Activated naive CD4-positive, alpha-beta T cell treated with anti-CD3 and anti-CD28 coated beads, Interleukin-2, amount 50 U/mL, for 72 hours (primary cell): ENCODE measurements around the gene KANSL1. TPM values are rescaled to one million over a fixed set of nuclear protein-coding genes. Genes with fewer than 3 reads are reported as not detected.

Experiments
- ATAC-seq, 2 donors: fragments of 150-1000 bp; cut with Tn5 transposase; 2 replicates each; pipeline ENCODE4 v1.10.0; 2021; ENCODE audit warnings: mild to moderate bottlenecking in 2 of 2, moderate library complexity in 2 of 2
- DNase-seq, 2 donors: peaks; one replicate each; pipeline ENCODE4 v3.0.0; 2021 to 2022; ENCODE audit warnings: low spot score in 2 of 2
- H3K27ac Mint-ChIP-seq, 2 donors: one replicate each; pipeline ENCODE4 v1.8.0; 2022; ENCODE audit warnings: mild to moderate bottlenecking in 2 of 2, mixed read lengths in 2 of 2
- H3K36me3 Mint-ChIP-seq, 2 donors: one replicate each; pipeline ENCODE4 v1.8.0; 2022; ENCODE audit warnings: mixed read lengths in 2 of 2
- H3K9me3 Mint-ChIP-seq, 2 donors: one replicate each; pipeline ENCODE4 v1.8.0; 2022; ENCODE audit warnings: mixed read lengths in 2 of 2
- total RNA-seq, 2 donors: library from RNA; stranded (reverse); gene quantifications; one replicate each; pipeline ENCODE4 v1.2.3, GENCODE V29; 2022

Gene KANSL1
- total RNA-seq, 2 donors from 2014 or later = 74.7 to 87.3 TPM

GRCh38 chr17:46036491-46036890 is 156.7 kb downstream of the KANSL1 start:
- Mint-ChIP-seq H3K36me3 (peaks cover 7 to 11% of the 10 kb centered on the region in 2 donors), H3K27ac (peak overlapping the region in 1 of 2 donors; percentile 75)

GRCh38 chr17:46035112-46035818 is 158.0 kb downstream of the KANSL1 start:
- peaks cover 6 to 16% of the 10 kb centered on the region in 2 donors for H3K36me3 Mint-ChIP-seq
- peak in 1 of 2 donors; percentile 63 for DNase-seq

More at GRCh38 chr17:46036491-46036890, 156.7 kb downstream of the KANSL1 start:
- no peaks in the 10 kb centered on the region for H3K9me3 Mint-ChIP-seq
- ATAC-seq = no peak
- no peak for DNase-seq

GRCh38 chr17:46033392-46033791 is 159.8 kb downstream of the KANSL1 start:
- Mint-ChIP-seq H3K36me3 (peaks cover 6 to 17% of the 10 kb centered on the region in 2 donors), H3K9me3 (no peaks in the 10 kb centered on the region), H3K27ac (peak overlapping the region in 1 of 2 donors; percentile 37)
- no peak for ATAC-seq
- DNase-seq = no peak

More at GRCh38 chr17:46035112-46035818, 158.0 kb downstream of the KANSL1 start:
- ATAC-seq = peak; percentile 45 to 91
- Mint-ChIP-seq H3K27ac (peak overlapping the region; percentile 44 to 85), H3K9me3 (no peaks in the 10 kb centered on the region)

GRCh38 chr17:46032909-46033308 is 160.3 kb downstream of the KANSL1 start:
- H3K27ac Mint-ChIP-seq = peak overlapping the region in 1 of 2 donors; percentile 37
- ATAC-seq = no peak
- H3K9me3 Mint-ChIP-seq = no peaks in the 10 kb centered on the region

GRCh38 chr17:46031920-46032319 is 161.3 kb downstream of the KANSL1 start:
- H3K9me3 Mint-ChIP-seq = no peaks in the 10 kb centered on the region
- peaks cover 6 to 11% of the 10 kb centered on the region in 2 donors for H3K36me3 Mint-ChIP-seq
- no peak for ATAC-seq

More at GRCh38 chr17:46032909-46033308, 160.3 kb downstream of the KANSL1 start:
- peaks cover 6 to 12% of the 10 kb centered on the region in 2 donors for H3K36me3 Mint-ChIP-seq
- DNase-seq = no peak

GRCh38 chr17:46031440-46031839 is 161.8 kb downstream of the KANSL1 start:
- Mint-ChIP-seq H3K36me3 (peaks cover 6 to 11% of the 10 kb centered on the region in 2 donors), H3K27ac (no peak overlapping the region), H3K9me3 (no peaks in the 10 kb centered on the region)
- DNase-seq = no peak
- ATAC-seq = no peak

More at GRCh38 chr17:46031920-46032319, 161.3 kb downstream of the KANSL1 start:
- H3K27ac Mint-ChIP-seq = peak overlapping the region in 1 of 2 donors; percentile 81
- no peak for DNase-seq

- Mint-ChIP-seq H3K27ac (peak overlapping the region in 1 of 2 donors; percentile 89), H3K9me3 (no peaks in the 10 kb centered on the region), H3K36me3 (peaks cover 6 to 11% of the 10 kb centered on the region in 2 donors)
- no peak for DNase-seq
- ATAC-seq = no peak
These were observed 162.5 kb downstream of the KANSL1 start for GRCh38 chr17:46030752-46031151.

- ATAC-seq (no peak), DNase-seq (no peak)
- peaks cover 3 to 11% of the 10 kb centered on the region in 2 donors for H3K36me3 Mint-ChIP-seq
- H3K9me3 Mint-ChIP-seq = no peaks in the 10 kb centered on the region
- H3K27ac Mint-ChIP-seq = peak overlapping the region in 1 of 2 donors; percentile 19
These were observed 163.6 kb downstream of the KANSL1 start for GRCh38 chr17:46029627-46030026.

GRCh38 chr17:46028981-46029565 is 164.2 kb downstream of the KANSL1 start:
- DNase-seq (no peak), ATAC-seq (no peak)
- no peaks in the 10 kb centered on the region for H3K9me3 Mint-ChIP-seq
- peak overlapping the region; percentile 1 to 19 for H3K27ac Mint-ChIP-seq
- peaks cover 0 to 11% of the 10 kb centered on the region in 2 donors for H3K36me3 Mint-ChIP-seq

GRCh38 chr17:46028374-46028773 is 164.9 kb downstream of the KANSL1 start:
- DNase-seq (no peak), ATAC-seq (no peak)
- H3K36me3 Mint-ChIP-seq = peaks cover 0 to 11% of the 10 kb centered on the region in 2 donors
- peak overlapping the region; percentile 7 to 19 for H3K27ac Mint-ChIP-seq
- no peaks in the 10 kb centered on the region for H3K9me3 Mint-ChIP-seq

GRCh38 chr17:46027976-46028325 is 165.3 kb downstream of the KANSL1 start:
- Mint-ChIP-seq H3K27ac (peak overlapping the region; percentile 19 to 83), H3K36me3 (peaks cover 0 to 11% of the 10 kb centered on the region in 2 donors), H3K9me3 (no peaks in the 10 kb centered on the region)
- DNase-seq (no peak), ATAC-seq (no peak)

- Mint-ChIP-seq H3K36me3 (peaks cover 0 to 11% of the 10 kb centered on the region in 2 donors), H3K9me3 (no peaks in the 10 kb centered on the region), H3K27ac (peak overlapping the region in 1 of 2 donors; percentile 83)
- DNase-seq (no peak), ATAC-seq (no peak)
These were observed 165.9 kb downstream of the KANSL1 start for GRCh38 chr17:46027048-46027975.

- Mint-ChIP-seq H3K36me3 (peaks cover 0 to 11% of the 10 kb centered on the region in 2 donors), H3K9me3 (no peaks in the 10 kb centered on the region), H3K27ac (peak overlapping the region; percentile 66 to 86)
- ATAC-seq = no peak
- DNase-seq = peak in 1 of 2 donors; percentile 44
These were observed 166.8 kb downstream of the KANSL1 start for GRCh38 chr17:46026166-46027047.

- Mint-ChIP-seq H3K9me3 (no peaks in the 10 kb centered on the region), H3K27ac (peak overlapping the region; percentile 66 to 86), H3K36me3 (peaks cover 0 to 6% of the 10 kb centered on the region in 2 donors)
- DNase-seq (peak in 1 of 2 donors; percentile 39), ATAC-seq (peak in 1 of 2 donors; percentile 21)
These were observed 167.6 kb downstream of the KANSL1 start for GRCh38 chr17:46025510-46026165.

GRCh38 chr17:46025060-46025459 is 168.2 kb downstream of the KANSL1 start:
- H3K9me3 Mint-ChIP-seq = no peaks in the 10 kb centered on the region
- peak overlapping the region in 1 of 2 donors; percentile 66 for H3K27ac Mint-ChIP-seq
- H3K36me3 Mint-ChIP-seq = peaks cover 0 to under 1% of the 10 kb centered on the region in 2 donors
- ATAC-seq (no peak), DNase-seq (peak in 1 of 2 donors; percentile 30)
